B cell (primary cell): ENCODE results near the gene PARD3.

ENCODE experiments used
- CTCF ChIP-seq: fragments of 200-600 bp; IDR thresholded peaks from one replicate; pipeline ENCODE4 v1.8.0; 2022; ENCODE audit warnings: antibody characterized with exemption, mild to moderate bottlenecking
- EZH2 ChIP-seq: IDR thresholded peaks from 2 replicates; pipeline ENCODE4 v1.6.1; 2012; ENCODE audit warnings: borderline replicate concordance, low read depth, mild to moderate bottlenecking, moderate library complexity, low read length; ENCODE audit not compliant: insufficient read depth, poor library complexity, severe bottlenecking

GRCh38 chr10:34830217-34830822, 15.2 kb upstream of the PARD3 start:
- TF ChIP-seq CTCF (no peak), EZH2 (no peak)
